Spleen (tissue), 11 donors: ENCODE data around the gene SPECC1. TPM values are rescaled to one million over a fixed set of nuclear protein-coding genes. Genes with fewer than 3 reads are reported as not detected.
A peak's percentile ranks its signal among the peaks of the same experiment; 100 is the strongest.

Source experiments
- DNase-seq: peaks from one replicate; pipeline ENCODE4 v3.0.0-alpha.2; 2020
- H3K27ac ChIP-seq, 8 donors: fragments of 200-600 bp; sonication (generic) in 7 of 8; 1 replicate in 4 of 8; 2 replicates in 4 of 8; pipeline versions ENCODE4 v1.5.0 to v1.8.0; 2016 to 2021; ENCODE audit warnings: inconsistent platforms in 4 of 8, mild to moderate bottlenecking in 4 of 8, moderate library complexity in 1 of 8
- H3K27me3 ChIP-seq, 7 donors: fragments of 200-600 bp; sonication (generic) in 6 of 7; replicated peaks in 1 of 7; 1 replicate in 4 of 7; 2 replicates in 3 of 7; pipeline versions ENCODE4 v1.5.0 to v1.8.0; 2016 to 2021; ENCODE audit warnings: inconsistent platforms in 3 of 7, mild to moderate bottlenecking in 1 of 7
- H3K36me3 ChIP-seq, 6 donors: fragments of 200-600 bp; sonication (generic) in 5 of 6; 1 replicate in 4 of 6; 2 replicates in 2 of 6; pipeline versions ENCODE4 v1.5.0 to v1.8.0; 2016 to 2021; ENCODE audit warnings: inconsistent platforms in 2 of 6
- H3K4me1 ChIP-seq, 6 donors: fragments of 200-600 bp; sonication (generic) in 5 of 6; 1 replicate in 3 of 6; 2 replicates in 3 of 6; pipeline versions ENCODE4 v1.5.0 to v1.8.0; 2016 to 2021; ENCODE audit warnings: inconsistent platforms in 3 of 6
- H3K4me3 ChIP-seq, 8 donors: fragments of 200-600 bp; sonication (generic) in 7 of 8; 1 replicate in 4 of 8; 2 replicates in 4 of 8; pipeline versions ENCODE4 v1.5.0 to v1.8.0; 2016 to 2021; ENCODE audit warnings: inconsistent platforms in 4 of 8, mild to moderate bottlenecking in 4 of 8, moderate library complexity in 2 of 8
- H3K9me3 ChIP-seq, 8 donors: fragments of 200-600 bp; sonication (generic) in 7 of 8; 1 replicate in 4 of 8; 2 replicates in 4 of 8; pipeline versions ENCODE4 v1.5.0 to v1.8.0; 2016 to 2021; ENCODE audit warnings: inconsistent platforms in 4 of 8
- CTCF ChIP-seq, 11 experiments: fragments of 200-600 bp in 7 of 11; fragments of 450-650 bp in 4 of 11; sonication (generic) in 4 of 11; IDR thresholded peaks in 8 of 11; conservative IDR thresholded peaks in 3 of 11; 1 replicate in 7 of 11; 2 replicates in 4 of 11; pipeline versions ENCODE4 v1.4.0 to v1.8.0; 2016 to 2021; ENCODE audit warnings: antibody characterized with exemption in 11 of 11, inconsistent platforms in 4 of 11, mild to moderate bottlenecking in 1 of 11
- POLR2A ChIP-seq, 3 donors: fragments of 450-650 bp; IDR thresholded peaks; one replicate each; pipeline ENCODE4 v1.5.1; 2017; ENCODE audit warnings: antibody characterized with exemption in 3 of 3, mild to moderate bottlenecking in 1 of 3
- POLR2AphosphoS5 ChIP-seq, 3 donors: sonication (generic); formaldehyde crosslinking; IDR thresholded peaks; one replicate each; pipeline ENCODE4 v1.5.1; 2017; ENCODE audit warnings: antibody characterized with exemption in 3 of 3
- WGBS, 5 donors: extraction: QIAGEN DNeasy Blood & Tissue Kit in 3 of 5; methylation state at CpG; one replicate each; pipeline versions ENCODE4 v1.1.5 to v1.1.7; 2013 to 2018; 5-methylcytosine and 5-hydroxymethylcytosine counted together
- intact Hi-C: fragments of 100-400 bp; cut with DNase I; formaldehyde crosslinking; loops from one replicate; pipeline ENCODE4 v1.15.0; 2023; ENCODE audit warnings: low total_unique reads
- polyA plus RNA-seq, 3 donors: library from polyadenylated mRNA; stranded (reverse); fragments of 200-250 nt; gene quantifications; one replicate each; pipeline ENCODE4 v1.2.1, GENCODE V29; 2013
- total RNA-seq, 7 donors: library from RNA; depleted of rRNA in 3 of 7; stranded (reverse); fragments of >200 nt in 3 of 7; fragmentation: NEBNext Ultra II Directional in 4 of 7; extraction: Animal tissue kit (Norgen Biotek cat#: 25700) in 4 of 7; gene quantifications; one replicate each; pipeline versions ENCODE4 v1.1.0 to v1.2.1, GENCODE V29; 2016 to 2021
- donor health status: healthy with polysubstance abuse.
- donor health status: DM: no; HTN: no; CAD: no; lungs with moderate emphysema.
- donor health status: DM: no; HTN: no; CAD: no.
- donor health status: Bipolar disorder and iron deficiency.
- donor health status: healthy.
- donor health status: DM: no; HTN: no; CAD: no.
- donor health status: DM: yes; HTN: yes; CAD: no.

The SPECC1 gene
- total and polyA plus RNA-seq, 10 donors = 7.4 to 129 (median 84.8) TPM

DNA sequence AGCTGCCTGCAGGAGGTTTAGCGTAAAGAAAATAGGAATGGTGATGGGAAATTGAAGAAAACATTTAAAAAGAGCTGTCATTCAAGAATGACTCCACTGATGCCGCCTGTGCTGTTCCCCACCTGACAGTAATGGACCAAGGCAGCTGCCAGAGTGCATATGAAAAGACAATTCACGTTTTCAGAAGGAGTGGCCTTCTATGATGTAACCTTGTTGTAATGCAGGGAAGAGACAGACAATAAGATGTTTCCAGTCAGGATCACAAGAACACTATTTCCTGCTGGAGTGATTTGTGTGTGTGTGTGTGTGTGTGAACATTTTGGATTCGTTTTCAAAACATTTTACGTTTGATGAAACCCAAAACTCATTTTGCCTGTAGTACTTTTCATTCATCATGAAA is 254.4 kb downstream of the SPECC1 start:
- Histone ChIP-seq H3K36me3 (peaks cover 0 to 45% (median 8%) of the 10 kb centered on the region in 6 donors), H3K27me3 (no peaks in the 10 kb centered on the region), H3K4me3 (no peak overlapping the region), H3K4me1 (peaks cover 0 to 38% (median 12%) of the 10 kb centered on the region in 6 donors), H3K9me3 (no peaks in the 10 kb centered on the region), H3K27ac (peak overlapping the region in 1 of 8 donors; percentile 13)
- intact Hi-C loops = no loop called here
- no peak for DNase-seq
- WGBS, 5 donors = 74 to 84% (median 81%) methylated on average over 5 of the region's 5 CpGs
- TF ChIP-seq POLR2A (IDR thresholded peaks at IDR 0.05) = no peak

DNA sequence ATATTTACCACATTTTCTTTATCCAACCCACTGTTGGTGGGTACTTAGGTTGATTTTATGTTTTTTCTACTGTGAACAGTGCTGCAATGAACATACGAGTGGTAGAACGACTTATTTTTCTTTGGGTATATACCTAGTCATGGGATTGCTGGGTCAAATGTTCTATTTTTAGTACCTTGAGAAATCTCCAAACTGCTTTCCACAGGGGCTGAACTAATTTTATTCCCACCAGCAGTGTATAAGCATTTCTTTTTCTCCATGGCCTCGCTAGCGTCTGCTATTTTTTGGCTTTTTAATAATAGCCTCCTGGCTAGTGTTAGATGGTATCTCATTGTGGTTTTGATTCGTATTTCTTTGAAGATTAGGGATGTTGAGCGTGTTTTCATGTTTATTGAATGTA is 255.8 kb downstream of the SPECC1 start:
- peaks cover 0 to 48% (median 14%) of the 10 kb centered on the region in 6 donors for H3K4me1 ChIP-seq
- no peak for DNase-seq

DNA sequence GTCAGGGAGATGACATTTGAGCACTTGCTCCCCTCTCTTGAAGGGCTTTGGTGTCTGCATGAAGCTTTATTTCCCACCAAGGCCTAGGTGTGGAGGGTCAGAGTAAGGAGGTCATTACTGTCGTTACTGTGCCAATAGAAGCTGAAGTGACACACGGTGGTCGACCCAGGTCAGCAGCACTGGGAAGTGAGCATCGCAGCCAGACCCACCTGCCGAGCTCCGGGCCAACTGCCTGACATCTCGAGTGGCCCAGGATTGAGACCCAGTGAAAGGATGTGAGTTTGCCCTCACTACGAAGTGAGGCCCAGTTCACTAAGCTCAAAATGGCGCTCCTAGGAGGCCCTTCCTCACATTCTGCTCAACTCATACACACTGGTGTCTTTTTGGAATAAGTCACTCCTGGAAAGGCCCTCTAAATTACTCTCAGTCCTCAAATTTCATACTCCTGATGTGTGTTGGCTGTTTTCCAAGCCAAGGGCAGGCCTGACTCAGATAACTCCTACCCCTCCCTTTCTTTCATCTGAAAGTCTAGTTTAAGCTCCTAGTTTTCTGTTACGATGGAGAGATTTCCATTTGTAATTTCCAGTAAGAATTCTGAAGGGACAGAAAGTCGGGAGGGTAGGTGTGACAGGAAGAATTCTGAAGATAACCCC is 257.8 kb downstream of the SPECC1 start:
- Histone ChIP-seq H3K4me1 (peaks cover 0 to 59% (median 20%) of the 10 kb centered on the region in 6 donors), H3K4me3 (no peak overlapping the region), H3K36me3 (peaks cover 0 to 16% (median 0%) of the 10 kb centered on the region in 6 donors), H3K27me3 (no peaks in the 10 kb centered on the region), H3K9me3 (no peaks in the 10 kb centered on the region), H3K27ac (peak overlapping the region in 7 of 8 donors; percentile 33 to 55 (median 51))
- DNase-seq = no peak
- TF ChIP-seq CTCF (IDR thresholded peaks at IDR 0.05 in 8 of 11, conservative IDR thresholded peaks at IDR 0.05 in 3 of 11) = no peak
- no peak for TF ChIP-seq POLR2AphosphoS5 (IDR thresholded peaks at IDR 0.05)
- TF ChIP-seq POLR2A (IDR thresholded peaks at IDR 0.05) = no peak
- intact Hi-C loops = no loop called here
- WGBS, 5 donors = 84 to 88% (median 85%) methylated on average over 11 of the region's 11 CpGs

More for the DNA sequence above, 255.8 kb downstream of the SPECC1 start:
- Histone ChIP-seq H3K4me3 (no peak overlapping the region), H3K36me3 (peaks cover 0 to 32% (median 4%) of the 10 kb centered on the region in 6 donors), H3K27me3 (no peaks in the 10 kb centered on the region), H3K27ac (no peak overlapping the region), H3K9me3 (no peaks in the 10 kb centered on the region)
- TF ChIP-seq POLR2A (IDR thresholded peaks at IDR 0.05) = no peak
- no peak for TF ChIP-seq POLR2AphosphoS5 (IDR thresholded peaks at IDR 0.05)
- TF ChIP-seq CTCF (IDR thresholded peaks at IDR 0.05 in 8 of 11, conservative IDR thresholded peaks at IDR 0.05 in 3 of 11) = no peak
- intact Hi-C loops = no loop called here
- WGBS, 5 donors = 87 to 90% (median 88%) methylated on average over 6 of the region's 6 CpGs

- no peak for DNase-seq
- WGBS, 5 donors = 3 to 29% (median 8%) methylated on average over 3 of the region's 3 CpGs
- TF ChIP-seq POLR2A (IDR thresholded peaks at IDR 0.05) = no peak
- TF ChIP-seq POLR2AphosphoS5 (IDR thresholded peaks at IDR 0.05) = no peak
- TF ChIP-seq CTCF (IDR thresholded peaks at IDR 0.05 in 8 of 11, conservative IDR thresholded peaks at IDR 0.05 in 3 of 11) = no peak
- intact Hi-C loops = no loop called here
- Histone ChIP-seq H3K36me3 (peaks cover 0 to 10% (median 0%) of the 10 kb centered on the region in 6 donors), H3K27ac (peak overlapping the region in 6 of 8 donors; percentile 33 to 55 (median 51)), H3K9me3 (no peaks in the 10 kb centered on the region), H3K4me1 (peaks cover 0 to 53% (median 20%) of the 10 kb centered on the region in 6 donors), H3K27me3 (no peaks in the 10 kb centered on the region), H3K4me3 (no peak overlapping the region)
Measured at GRCh38 chr17:20267459-20267842, 258.3 kb downstream of the SPECC1 start.
